ENCODE results near the gene ALG9. TPM values are rescaled to one million over a fixed set of nuclear protein-coding genes. Genes with fewer than 3 reads are reported as not detected.

The ALG9 gene
- total and polyA plus RNA-seq, 9 donors, result 12.0 to 43.5 (median 29.3) TPM

GRCh38 chr11:111878385-111878848 is 7.0 kb upstream of the ALG9 start:
- peak overlapping the region; percentile 65 to 95 for H3K27ac ChIP-seq
- H3K4me3 ChIP-seq, result peak overlapping the region; percentile 58
- H3K36me3 ChIP-seq, result no peaks in the 10 kb centered on the region
- intact Hi-C loops (cut with DNase I), result loop anchor here in 3 of 4 donors (2.0 to 10.0 kb wide), 6 partner anchors 34 to 206 kb away; partner anchors contain the start of genes CRYAB (in 2 of the 3), HSPB2 (in 2 of the 3), SDHD (in 1 of the 3) and TIMM8B (in 1 of the 3)
- DNase-seq, result no peak
- no peak for TF ChIP-seq POLR2A (IDR thresholded peaks at IDR 0.05)
- no peak for TF ChIP-seq EP300 (IDR thresholded peaks at IDR 0.05)
- TF ChIP-seq CTCF (IDR thresholded peaks at IDR 0.05), result no peak
- no peaks in the 10 kb centered on the region for H3K9me3 ChIP-seq
- 0 to 1% (median 1%) methylated on average over 13 of the region's 13 CpGs for WGBS, 3 donors
- no peaks in the 10 kb centered on the region for H3K27me3 ChIP-seq
- peaks cover 7% of the 10 kb centered on the region for H3K4me1 ChIP-seq (ENCODE audit: insufficient read depth)

- Histone ChIP-seq H3K27ac (peak overlapping the region; percentile 47 to 85), H3K36me3 (no peaks in the 10 kb centered on the region), H3K9me3 (no peaks in the 10 kb centered on the region), H3K27me3 (no peaks in the 10 kb centered on the region), H3K4me1 (ENCODE audit: insufficient read depth) (peaks cover 3% of the 10 kb centered on the region), H3K4me3 (peak overlapping the region; percentile 94)
- intact Hi-C loops (cut with DNase I), result loop anchor here in 3 of 4 donors (5.0 to 10.0 kb wide), 3 partner anchors 106 to 213 kb away; partner anchors contain the start of genes SDHD (in 1 of the 3) and TIMM8B (in 1 of the 3)
- 50 to 55% (median 50%) methylated on average over 5 of the region's 5 CpGs for WGBS, 3 donors
- DNase-seq, result no peak
- TF ChIP-seq EP300 (IDR thresholded peaks at IDR 0.05) (no peak), CTCF (IDR thresholded peaks at IDR 0.05) (no peak), POLR2A (IDR thresholded peaks at IDR 0.05) (no peak)
Measured at GRCh38 chr11:111871693-111872161, 346 bp upstream of the ALG9 start.

- H3K9me3 ChIP-seq, result no peaks in the 10 kb centered on the region
- H3K27me3 ChIP-seq, result no peaks in the 10 kb centered on the region
- TF ChIP-seq CTCF (IDR thresholded peaks at IDR 0.05) (no peak), POLR2A (IDR thresholded peaks at IDR 0.05) (no peak), EP300 (IDR thresholded peaks at IDR 0.05) (no peak)
- H3K36me3 ChIP-seq, result no peaks in the 10 kb centered on the region
- DNase-seq, result no peak
- intact Hi-C loops (cut with DNase I), result loop anchor here in 3 of 4 donors (5.0 to 10.0 kb wide), 3 partner anchors 107 to 214 kb away; partner anchors contain the start of genes SDHD (in 1 of the 3) and TIMM8B (in 1 of the 3)
- peak overlapping the region; percentile 94 for H3K4me3 ChIP-seq
- peaks cover 3% of the 10 kb centered on the region for H3K4me1 ChIP-seq (ENCODE audit: insufficient read depth)
- H3K27ac ChIP-seq, result peak overlapping the region in 1 of 2 donors; percentile 85
Measured at GRCh38 chr11:111870522-111870885, 877 bp downstream of the ALG9 start.

- H3K9me3 ChIP-seq, result no peaks in the 10 kb centered on the region
- TF ChIP-seq CTCF (IDR thresholded peaks at IDR 0.05) (no peak), POLR2A (IDR thresholded peaks at IDR 0.05) (no peak), EP300 (IDR thresholded peaks at IDR 0.05) (no peak)
- no peak overlapping the region for H3K4me3 ChIP-seq
- H3K36me3 ChIP-seq, result no peaks in the 10 kb centered on the region
- peaks cover 3% of the 10 kb centered on the region for H3K4me1 ChIP-seq (ENCODE audit: insufficient read depth)
- DNase-seq, result no peak
- 89 to 97% (median 89%) methylated on average over 1 of the region's 1 CpG for WGBS, 3 donors
- intact Hi-C loops (cut with DNase I), result loop anchor here in 3 of 4 donors (5.0 to 10.0 kb wide), 3 partner anchors 107 to 215 kb away; partner anchors contain the start of genes SDHD (in 1 of the 3) and TIMM8B (in 1 of the 3)
- no peak overlapping the region for H3K27ac ChIP-seq
- H3K27me3 ChIP-seq, result no peaks in the 10 kb centered on the region
Measured at GRCh38 chr11:111870113-111870512, 1.3 kb downstream of the ALG9 start.

Measured in ovary (tissue), 9 donors.